Gastrocnemius medialis (tissue), 4 donors: ENCODE data around the gene PRDM10. TPM values are rescaled to one million over a fixed set of nuclear protein-coding genes. Genes with fewer than 3 reads are reported as not detected.

Experiments used
- ATAC-seq, 2 donors: fragments of 150-250 bp; one replicate each; pipeline ENCODE4 v1.9.1; 2016
- DNase-seq, 2 donors: peaks; one replicate each; pipeline ENCODE4 v3.0.0-alpha.2; 2019
- H3K27ac ChIP-seq, 4 donors: fragments of 200-600 bp; sonication (generic); 1 replicate in 1 of 4; 2 replicates in 3 of 4; pipeline ENCODE4 v1.5.1; 2016 to 2018; ENCODE audit warnings: mild to moderate bottlenecking in 2 of 4, moderate library complexity in 1 of 4
- H3K27me3 ChIP-seq, 3 donors: fragments of 200-600 bp; sonication (generic) in 2 of 3; 1 replicate in 1 of 3; 2 replicates in 2 of 3; pipeline versions ENCODE4 v1.5.1 to v1.6.0; 2016 to 2019; ENCODE audit warnings: mild to moderate bottlenecking in 1 of 3, moderate library complexity in 1 of 3
- H3K36me3 ChIP-seq, 2 donors: fragments of 200-600 bp; sonication (generic) in 1 of 2; one replicate each; pipeline ENCODE4 v1.5.1; 2017 to 2018
- H3K4me1 ChIP-seq, 2 donors: fragments of 200-600 bp; sonication (generic) in 1 of 2; one replicate each; pipeline ENCODE4 v1.5.1; 2016 to 2017; ENCODE audit warnings: mild to moderate bottlenecking in 2 of 2
- H3K4me3 ChIP-seq, 4 donors: fragments of 200-600 bp; sonication (generic) in 3 of 4; 1 replicate in 1 of 4; 2 replicates in 3 of 4; pipeline ENCODE4 v1.5.1; 2016 to 2019; ENCODE audit warnings: mild to moderate bottlenecking in 2 of 4
- H3K9me3 ChIP-seq, 3 donors: fragments of 200-600 bp; sonication (generic) in 2 of 3; 1 replicate in 1 of 3; 2 replicates in 2 of 3; pipeline ENCODE4 v1.5.1; 2016 to 2019
- CTCF ChIP-seq, 5 experiments: fragments of 450-650 bp in 3 of 5; fragments of 200-600 bp in 2 of 5; sonication (generic) in 2 of 5; IDR thresholded peaks in 4 of 5; conservative IDR thresholded peaks in 1 of 5; 1 replicate in 4 of 5; 2 replicates in 1 of 5; pipeline ENCODE4 v1.5.1; 2016 to 2019; ENCODE audit warnings: antibody characterized with exemption in 5 of 5, mild to moderate bottlenecking in 3 of 5, moderate library complexity in 3 of 5
- POLR2A ChIP-seq, 2 donors: fragments of 450-650 bp; IDR thresholded peaks; one replicate each; pipeline ENCODE4 v1.6.1; 2017; ENCODE audit warnings: antibody characterized with exemption in 2 of 2, mild to moderate bottlenecking in 2 of 2, moderate library complexity in 2 of 2
- in situ Hi-C, 4 donors: fragments of 200-750 bp; cut with MboI; loops; one replicate each; pipeline versions ENCODE4 v1.15.0 to v1.8.0; 2017; ENCODE audit warnings: low sequenced_read_pairs in 4 of 4
- intact Hi-C: fragments of 100-400 bp; cut with DNase I; formaldehyde crosslinking; loops from one replicate; pipeline ENCODE4 v1.15.1; 2023; ENCODE audit warnings: low total_unique reads
- total RNA-seq, 4 donors: library from RNA; depleted of rRNA; stranded (reverse); fragments of >200 nt; gene quantifications; one replicate each; pipeline versions ENCODE4 v1.1.0 to v1.2.3, GENCODE V29; 2016

Gene PRDM10
- total RNA-seq, 4 donors from 2014 or later = 3.3 to 10.9 (median 9.0) TPM

GRCh38 chr11:129969920-129970319 lies 32.7 kb downstream of the PRDM10 start:
- H3K27me3 ChIP-seq = no peaks in the 10 kb centered on the region
- intact Hi-C loops = no loop called here
- H3K36me3 ChIP-seq = no peaks in the 10 kb centered on the region
- H3K4me1 ChIP-seq = no peaks in the 10 kb centered on the region
- no peak for DNase-seq
- in situ Hi-C loops = no loop called here
- H3K4me3 ChIP-seq = no peak overlapping the region
- ATAC-seq = no peak
- H3K9me3 ChIP-seq = no peaks in the 10 kb centered on the region
- H3K27ac ChIP-seq = no peak overlapping the region
- TF ChIP-seq CTCF (IDR thresholded peaks at IDR 0.05 in 4 of 5, conservative IDR thresholded peaks at IDR 0.05 in 1 of 5) (no peak), POLR2A (IDR thresholded peaks at IDR 0.05) (no peak)

- no peak for ATAC-seq
- intact Hi-C loops = no loop called here
Measured at GRCh38 chr11:129968591-129969419, 33.8 kb downstream of the PRDM10 start.

DNA sequence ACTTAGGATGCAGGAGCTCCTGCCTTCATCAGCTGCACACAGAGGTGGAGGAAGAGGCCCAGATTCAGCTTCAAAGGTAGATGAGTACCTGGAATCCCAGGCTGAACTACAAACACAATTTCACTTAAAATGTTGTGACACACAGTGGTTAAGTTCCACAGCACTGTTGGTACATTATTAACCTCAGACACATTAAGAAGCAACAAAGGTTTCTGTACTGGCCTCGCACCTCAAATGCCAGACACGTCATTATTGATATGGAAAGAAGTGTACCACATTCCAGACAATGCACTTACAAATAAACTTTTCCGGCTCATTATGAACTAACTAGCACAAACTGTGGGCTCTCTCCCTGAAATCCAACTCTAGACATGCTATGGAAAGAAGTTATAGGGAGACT lies 34.6 kb downstream of the PRDM10 start:
- no peak overlapping the region for H3K27ac ChIP-seq
- no peak for DNase-seq
- no peaks in the 10 kb centered on the region for H3K27me3 ChIP-seq
- TF ChIP-seq CTCF (IDR thresholded peaks at IDR 0.05 in 4 of 5, conservative IDR thresholded peaks at IDR 0.05 in 1 of 5) (no peak), POLR2A (IDR thresholded peaks at IDR 0.05) (no peak)
- no peaks in the 10 kb centered on the region for H3K36me3 ChIP-seq
- in situ Hi-C loops = no loop called here
- H3K9me3 ChIP-seq = no peaks in the 10 kb centered on the region
- no peaks in the 10 kb centered on the region for H3K4me1 ChIP-seq
- intact Hi-C loops = no loop called here
- no peak for ATAC-seq
- H3K4me3 ChIP-seq = no peak overlapping the region

More at GRCh38 chr11:129968591-129969419, 33.8 kb downstream of the PRDM10 start:
- Histone ChIP-seq H3K27ac (no peak overlapping the region), H3K27me3 (no peaks in the 10 kb centered on the region), H3K4me3 (no peak overlapping the region), H3K36me3 (no peaks in the 10 kb centered on the region), H3K9me3 (no peaks in the 10 kb centered on the region), H3K4me1 (no peaks in the 10 kb centered on the region)
- in situ Hi-C loops = no loop called here
- TF ChIP-seq POLR2A (IDR thresholded peaks at IDR 0.05) (no peak), CTCF (IDR thresholded peaks at IDR 0.05 in 4 of 5, conservative IDR thresholded peaks at IDR 0.05 in 1 of 5) (no peak)
- DNase-seq = no peak

DNA sequence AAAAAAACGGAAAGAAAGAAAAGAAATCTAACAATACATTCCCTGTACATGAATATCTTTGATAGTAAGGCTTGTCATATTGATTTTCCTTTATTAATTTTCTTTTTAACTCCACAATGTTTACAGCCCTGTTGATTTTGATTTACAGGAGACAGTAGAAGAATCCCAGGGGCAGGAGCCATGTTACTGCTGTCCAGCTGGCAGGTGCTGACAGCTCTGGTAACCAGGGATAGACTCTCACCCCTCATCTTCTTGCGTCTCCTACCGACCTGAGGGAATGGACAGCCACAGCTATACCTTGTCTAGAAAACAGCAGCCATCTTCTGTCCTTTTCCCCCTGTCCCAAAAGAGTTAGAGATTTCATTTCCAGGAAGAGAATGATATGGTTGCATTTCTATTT lies 37.4 kb downstream of the PRDM10 start:
- Histone ChIP-seq H3K4me3 (no peak overlapping the region), H3K36me3 (peaks cover 0 to 5% of the 10 kb centered on the region in 2 donors), H3K27ac (no peak overlapping the region), H3K27me3 (no peaks in the 10 kb centered on the region), H3K4me1 (no peaks in the 10 kb centered on the region), H3K9me3 (no peaks in the 10 kb centered on the region)
- DNase-seq = no peak
- TF ChIP-seq CTCF (IDR thresholded peaks at IDR 0.05 in 4 of 5, conservative IDR thresholded peaks at IDR 0.05 in 1 of 5) (no peak), POLR2A (IDR thresholded peaks at IDR 0.05) (no peak)
- no peak for ATAC-seq
- intact Hi-C loops (no loop called here), in situ Hi-C loops (no loop called here)
